ENCODE results near the gene STRA6. TPM values are rescaled to one million over a fixed set of nuclear protein-coding genes. Genes with fewer than 3 reads are reported as not detected.

Gene STRA6
- total and polyA plus RNA-seq, 10 donors: 0.47 to 1.8 (median 0.96) TPM; not detected in 3

GRCh38 chr15:74245342-74245931 is 42.9 kb upstream of the STRA6 start:
- Histone ChIP-seq H3K4me3 (peak overlapping the region in 1 of 8 donors; percentile 6), H3K4me1 (peaks cover 0 to 42% (median 26%) of the 10 kb centered on the region in 6 donors), H3K27ac (no peak overlapping the region), H3K9me3 (no peaks in the 10 kb centered on the region), H3K36me3 (no peaks in the 10 kb centered on the region), H3K27me3 (replicated peaks in 1 of 7) (peaks cover 0 to 50% (median 10%) of the 10 kb centered on the region in 7 donors)
- intact Hi-C loops (cut with DNase I; ENCODE audit: low total_unique reads): no loop called here
- no peak for DNase-seq
- TF ChIP-seq POLR2AphosphoS5 (IDR thresholded peaks at IDR 0.05): no peak
- TF ChIP-seq POLR2A (IDR thresholded peaks at IDR 0.05): no peak
- TF ChIP-seq CTCF (IDR thresholded peaks at IDR 0.05 in 8 of 11, conservative IDR thresholded peaks at IDR 0.05 in 3 of 11): no peak
- 12 to 32% (median 19%) methylated on average over 8 to 36 of the region's 36 CpGs for WGBS, 5 donors

- intact Hi-C loops (cut with DNase I; ENCODE audit: low total_unique reads): no loop called here
- Histone ChIP-seq H3K27ac (no peak overlapping the region), H3K9me3 (no peaks in the 10 kb centered on the region), H3K27me3 (replicated peaks in 1 of 7) (peaks cover 0 to 53% (median 10%) of the 10 kb centered on the region in 7 donors), H3K36me3 (no peaks in the 10 kb centered on the region), H3K4me1 (peaks cover 0 to 47% (median 31%) of the 10 kb centered on the region in 6 donors), H3K4me3 (no peak overlapping the region)
- 53 to 74% (median 62%) methylated on average over 3 to 4 of the region's 4 CpGs for WGBS, 5 donors
- TF ChIP-seq POLR2AphosphoS5 (IDR thresholded peaks at IDR 0.05) (no peak), CTCF (IDR thresholded peaks at IDR 0.05 in 8 of 11, conservative IDR thresholded peaks at IDR 0.05 in 3 of 11) (no peak), POLR2A (IDR thresholded peaks at IDR 0.05) (no peak)
- DNase-seq: no peak
Measured at GRCh38 chr15:74244822-74245341, 42.3 kb upstream of the STRA6 start.

- H3K9me3 ChIP-seq: no peaks in the 10 kb centered on the region
- no peak for DNase-seq
- no peaks in the 10 kb centered on the region for H3K36me3 ChIP-seq
- WGBS, 5 donors: 62 to 83% (median 74%) methylated on average over 7 of the region's 7 CpGs
- intact Hi-C loops (cut with DNase I; ENCODE audit: low total_unique reads): no loop called here
- peak overlapping the region in 1 of 8 donors; percentile 74 for H3K27ac ChIP-seq
- H3K4me3 ChIP-seq: no peak overlapping the region
- TF ChIP-seq POLR2A (IDR thresholded peaks at IDR 0.05) (no peak), CTCF (IDR thresholded peaks at IDR 0.05 in 8 of 11, conservative IDR thresholded peaks at IDR 0.05 in 3 of 11) (no peak), POLR2AphosphoS5 (IDR thresholded peaks at IDR 0.05) (no peak)
- peaks cover 0 to 53% (median 10%) of the 10 kb centered on the region in 7 donors for H3K27me3 ChIP-seq (replicated peaks in 1 of 7)
- H3K4me1 ChIP-seq: peaks cover 0 to 56% (median 39%) of the 10 kb centered on the region in 6 donors
Measured at GRCh38 chr15:74243431-74243830, 40.8 kb upstream of the STRA6 start.

GRCh38 chr15:74242441-74243185 is 40.0 kb upstream of the STRA6 start:
- intact Hi-C loops (cut with DNase I; ENCODE audit: low total_unique reads): no loop called here
- no peak overlapping the region for H3K4me3 ChIP-seq
- H3K9me3 ChIP-seq: no peaks in the 10 kb centered on the region
- TF ChIP-seq POLR2A (IDR thresholded peaks at IDR 0.05): no peak
- TF ChIP-seq CTCF (IDR thresholded peaks at IDR 0.05 in 8 of 11, conservative IDR thresholded peaks at IDR 0.05 in 3 of 11): no peak
- peak; percentile 17 to 61 (median 56) for TF ChIP-seq POLR2AphosphoS5 (IDR thresholded peaks at IDR 0.05)
- peaks cover 0 to 56% (median 39%) of the 10 kb centered on the region in 6 donors for H3K4me1 ChIP-seq
- H3K27ac ChIP-seq: peak overlapping the region in 7 of 8 donors; percentile 14 to 74 (median 55)
- peaks cover 0 to 53% (median 10%) of the 10 kb centered on the region in 7 donors for H3K27me3 ChIP-seq (replicated peaks in 1 of 7)
- no peaks in the 10 kb centered on the region for H3K36me3 ChIP-seq
- DNase-seq: peak; percentile 79
- WGBS, 5 donors: 52 to 71% (median 62%) methylated on average over 9 to 11 of the region's 11 CpGs

All from spleen (tissue), 11 donors.